Lower leg skin (tissue), 3 donors: Measurements from ENCODE around the gene SNX33.

Experiments used
- POLR2A ChIP-seq, 2 donors: fragments of 450-650 bp; IDR thresholded peaks; one replicate each; pipeline ENCODE4 v1.6.1; 2016 to 2017; ENCODE audit warnings: antibody characterized with exemption in 2 of 2, mild to moderate bottlenecking in 1 of 2, moderate library complexity in 1 of 2
- TF ChIP-seq, protein P1 (sequence below), 3 donors: fragments of 450-650 bp; IDR thresholded peaks; one replicate each; pipeline ENCODE4 v1.5.1; 2016; ENCODE audit warnings: antibody characterized with exemption in 3 of 3, mild to moderate bottlenecking in 3 of 3, moderate library complexity in 2 of 3

DNA sequence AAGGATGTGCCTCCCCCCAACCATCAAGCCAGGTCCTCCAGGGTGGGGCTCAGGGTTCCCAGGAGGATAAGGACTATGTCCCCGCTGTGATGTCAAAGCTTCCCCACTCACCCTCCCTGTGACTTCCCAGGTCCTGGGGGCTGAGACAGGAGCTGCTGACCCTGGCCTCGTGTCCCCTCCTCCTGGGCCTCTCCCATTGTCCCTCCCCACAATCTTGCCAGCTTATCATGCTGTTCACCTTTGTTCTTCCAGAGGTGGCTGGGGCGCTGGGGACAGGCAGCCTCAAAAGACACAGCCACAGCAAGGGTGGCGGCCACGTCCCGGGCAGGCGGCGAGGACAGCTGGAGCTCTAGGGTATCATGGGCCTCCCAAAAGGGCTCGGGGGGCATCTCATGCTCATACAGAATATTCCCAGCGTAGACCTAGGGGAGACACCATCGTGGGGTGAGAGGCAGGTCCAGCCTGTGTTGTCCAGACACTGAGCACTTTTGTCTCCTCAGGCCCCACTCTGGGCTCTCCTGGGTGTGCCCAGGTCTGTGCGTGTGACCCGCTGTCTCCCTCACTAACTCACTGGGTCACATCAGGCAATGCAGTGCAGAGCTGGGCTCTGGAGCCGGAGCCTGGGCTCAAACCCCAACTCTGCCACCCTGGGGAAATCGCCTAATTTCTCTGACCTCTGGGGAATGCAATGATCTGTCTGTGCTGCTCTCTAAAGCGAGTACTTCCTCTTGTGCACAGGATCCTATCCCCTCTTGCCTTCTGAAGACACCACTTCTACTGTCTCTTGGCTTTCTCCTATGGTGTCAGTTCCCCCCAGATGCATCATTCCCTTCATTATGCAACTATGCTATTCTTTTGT lies 30.0 kb downstream of the SNX33 start:
- TF ChIP-seq, protein P1, sequence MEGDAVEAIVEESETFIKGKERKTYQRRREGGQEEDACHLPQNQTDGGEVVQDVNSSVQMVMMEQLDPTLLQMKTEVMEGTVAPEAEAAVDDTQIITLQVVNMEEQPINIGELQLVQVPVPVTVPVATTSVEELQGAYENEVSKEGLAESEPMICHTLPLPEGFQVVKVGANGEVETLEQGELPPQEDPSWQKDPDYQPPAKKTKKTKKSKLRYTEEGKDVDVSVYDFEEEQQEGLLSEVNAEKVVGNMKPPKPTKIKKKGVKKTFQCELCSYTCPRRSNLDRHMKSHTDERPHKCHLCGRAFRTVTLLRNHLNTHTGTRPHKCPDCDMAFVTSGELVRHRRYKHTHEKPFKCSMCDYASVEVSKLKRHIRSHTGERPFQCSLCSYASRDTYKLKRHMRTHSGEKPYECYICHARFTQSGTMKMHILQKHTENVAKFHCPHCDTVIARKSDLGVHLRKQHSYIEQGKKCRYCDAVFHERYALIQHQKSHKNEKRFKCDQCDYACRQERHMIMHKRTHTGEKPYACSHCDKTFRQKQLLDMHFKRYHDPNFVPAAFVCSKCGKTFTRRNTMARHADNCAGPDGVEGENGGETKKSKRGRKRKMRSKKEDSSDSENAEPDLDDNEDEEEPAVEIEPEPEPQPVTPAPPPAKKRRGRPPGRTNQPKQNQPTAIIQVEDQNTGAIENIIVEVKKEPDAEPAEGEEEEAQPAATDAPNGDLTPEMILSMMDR (IDR thresholded peaks at IDR 0.05): no peak
- no peak for TF ChIP-seq POLR2A (IDR thresholded peaks at IDR 0.05)
